Activated CD4-positive, alpha-beta T cell treated with anti-CD3 and anti-CD28 coated beads, Interleukin-2, amount 10 ng/mL, durations not matched to agents 24 days and 14 days (primary cell): Measurements from ENCODE around the gene PER1. TPM values are rescaled to one million over a fixed set of nuclear protein-coding genes. Genes with fewer than 3 reads are reported as not detected.

ENCODE experiments used
- DNase-seq: peaks from one replicate; pipeline ENCODE4 v3.0.0; 2022
- H3K27ac Mint-ChIP-seq: one replicate; pipeline ENCODE4 v1.8.0; 2022; ENCODE audit warnings: mild to moderate bottlenecking, mixed read lengths
- H3K27me3 Mint-ChIP-seq: one replicate; pipeline ENCODE4 v1.8.0; 2022; ENCODE audit warnings: mixed read lengths
- H3K36me3 Mint-ChIP-seq: one replicate; pipeline ENCODE4 v1.8.0; 2022; ENCODE audit warnings: low read depth, mild to moderate bottlenecking, mixed read lengths
- H3K4me1 Mint-ChIP-seq: one replicate; pipeline ENCODE4 v1.8.0; 2021; ENCODE audit warnings: mixed read lengths
- H3K4me3 Mint-ChIP-seq: one replicate; pipeline ENCODE4 v1.8.0; 2022; ENCODE audit warnings: mild to moderate bottlenecking, moderate library complexity, mixed read lengths
- H3K9me3 Mint-ChIP-seq: one replicate; pipeline ENCODE4 v1.8.0; 2021; ENCODE audit warnings: mixed read lengths
- intact Hi-C: fragments of 100-400 bp; cut with micrococcal nuclease; formaldehyde crosslinking; loops from one replicate; pipeline ENCODE4 v1.15.1; 2023
- total RNA-seq: library from RNA; stranded (reverse); gene quantifications from 2 replicates; pipeline ENCODE4 v1.2.3, GENCODE V29; 2022

The PER1 gene
- total RNA-seq, 1 donor from 2014 or later, result 41.7 TPM

GRCh38 chr17:8133399-8133798, 18.8 kb downstream of the PER1 start:
- Mint-ChIP-seq H3K9me3 (no peaks in the 10 kb centered on the region), H3K4me3 (no peak overlapping the region)
- intact Hi-C loops, result no loop called here

GRCh38 chr17:8131844-8132441, 20.3 kb downstream of the PER1 start:
- H3K4me3 Mint-ChIP-seq, result no peak overlapping the region
- no peak for DNase-seq
- intact Hi-C loops, result no loop called here
- no peaks in the 10 kb centered on the region for H3K9me3 Mint-ChIP-seq
- H3K36me3 Mint-ChIP-seq, result no peaks in the 10 kb centered on the region
- peak overlapping the region; percentile 31 for H3K27ac Mint-ChIP-seq
- peaks cover 25% of the 10 kb centered on the region for H3K27me3 Mint-ChIP-seq
- H3K4me1 Mint-ChIP-seq, result peaks cover 9% of the 10 kb centered on the region

More at GRCh38 chr17:8133399-8133798, 18.8 kb downstream of the PER1 start:
- Mint-ChIP-seq H3K27me3 (peaks cover 19% of the 10 kb centered on the region), H3K27ac (no peak overlapping the region), H3K4me1 (peaks cover 5% of the 10 kb centered on the region), H3K36me3 (no peaks in the 10 kb centered on the region)
- DNase-seq, result no peak

GRCh38 chr17:8128125-8128784, 23.9 kb downstream of the PER1 start:
- no peak overlapping the region for H3K27ac Mint-ChIP-seq
- H3K4me1 Mint-ChIP-seq, result peaks cover 37% of the 10 kb centered on the region
- DNase-seq, result no peak
- no peaks in the 10 kb centered on the region for H3K9me3 Mint-ChIP-seq
- peaks cover 41% of the 10 kb centered on the region for H3K27me3 Mint-ChIP-seq
- intact Hi-C loops, result loop anchor here (10.0 kb wide), 1 partner anchor 257 kb away; the partner anchor contains the start of gene RPL26
- no peak overlapping the region for H3K4me3 Mint-ChIP-seq
- peaks cover 4% of the 10 kb centered on the region for H3K36me3 Mint-ChIP-seq

GRCh38 chr17:8126491-8127066, 25.6 kb downstream of the PER1 start:
- Mint-ChIP-seq H3K36me3 (peaks cover 4% of the 10 kb centered on the region), H3K4me3 (peak overlapping the region; percentile 91), H3K9me3 (no peaks in the 10 kb centered on the region), H3K27ac (peak overlapping the region; percentile 94), H3K4me1 (peaks cover 42% of the 10 kb centered on the region), H3K27me3 (peaks cover 47% of the 10 kb centered on the region)
- intact Hi-C loops, result loop anchor here (1.0 to 10.0 kb wide), 2 partner anchors 12 to 258 kb away; partner anchors contain the start of gene RPL26
- peak; percentile 86 for DNase-seq

GRCh38 chr17:8125947-8126490, 26.2 kb downstream of the PER1 start:
- Mint-ChIP-seq H3K27ac (peak overlapping the region; percentile 94), H3K36me3 (peaks cover 4% of the 10 kb centered on the region), H3K4me3 (peak overlapping the region; percentile 91), H3K27me3 (peaks cover 47% of the 10 kb centered on the region), H3K9me3 (no peaks in the 10 kb centered on the region), H3K4me1 (peaks cover 44% of the 10 kb centered on the region)
- intact Hi-C loops, result loop anchor here (10.0 kb wide), 1 partner anchor 259 kb away; the partner anchor contains the start of gene RPL26
- peak; percentile 78 for DNase-seq

- H3K4me1 Mint-ChIP-seq, result peaks cover 50% of the 10 kb centered on the region
- H3K27me3 Mint-ChIP-seq, result peaks cover 50% of the 10 kb centered on the region
- intact Hi-C loops, result loop anchor here (10.0 kb wide), 1 partner anchor 259 kb away; the partner anchor contains the start of gene RPL26
- peak overlapping the region; percentile 94 for H3K27ac Mint-ChIP-seq
- peak; percentile 95 for DNase-seq
- H3K4me3 Mint-ChIP-seq, result peak overlapping the region; percentile 91
- H3K36me3 Mint-ChIP-seq, result peaks cover 6% of the 10 kb centered on the region
- H3K9me3 Mint-ChIP-seq, result no peaks in the 10 kb centered on the region
These were observed 26.9 kb downstream of the PER1 start for GRCh38 chr17:8125154-8125946.

- intact Hi-C loops, result loop anchor here (5.0 to 10.0 kb wide), 3 partner anchors 260 to 437 kb away; partner anchors contain the start of genes RPL26, TP53 and WRAP53
- H3K9me3 Mint-ChIP-seq, result no peaks in the 10 kb centered on the region
- peaks cover 58% of the 10 kb centered on the region for H3K4me1 Mint-ChIP-seq
- peak overlapping the region; percentile 91 for H3K4me3 Mint-ChIP-seq
- peaks cover 45% of the 10 kb centered on the region for H3K27me3 Mint-ChIP-seq
- H3K36me3 Mint-ChIP-seq, result peaks cover 6% of the 10 kb centered on the region
- peak; percentile 76 for DNase-seq
- H3K27ac Mint-ChIP-seq, result peak overlapping the region; percentile 75
These were observed 27.7 kb downstream of the PER1 start for GRCh38 chr17:8124350-8125153.

- H3K36me3 Mint-ChIP-seq, result peaks cover 8% of the 10 kb centered on the region
- H3K27ac Mint-ChIP-seq, result peak within 1 kb of the TSS; percentile 83
- intact Hi-C loops, result loop anchor here (5.0 to 10.0 kb wide), 3 partner anchors 261 to 437 kb away; partner anchors contain the start of genes RPL26, TP53 and WRAP53
- H3K4me3 Mint-ChIP-seq, result peak within 1 kb of the TSS; percentile 91
- DNase-seq, result no peak
- peaks cover 63% of the 10 kb centered on the region for H3K4me1 Mint-ChIP-seq
- no peaks in the 10 kb centered on the region for H3K9me3 Mint-ChIP-seq
- peaks cover 43% of the 10 kb centered on the region for H3K27me3 Mint-ChIP-seq
These were observed 28.4 kb downstream of the PER1 start, which contains the start of gene HES7 for GRCh38 chr17:8123695-8124349. TSS of gene HES7 (minus strand) at chr17:8124106. CDS start at chr17:8124084, 22 bp downstream.

GRCh38 chr17:8122924-8123694, 29.1 kb downstream of the PER1 start:
- Mint-ChIP-seq H3K4me3 (peak overlapping the region; percentile 91), H3K9me3 (no peaks in the 10 kb centered on the region), H3K4me1 (peaks cover 70% of the 10 kb centered on the region), H3K27me3 (peaks cover 48% of the 10 kb centered on the region), H3K36me3 (peaks cover 8% of the 10 kb centered on the region), H3K27ac (peak overlapping the region; percentile 83)
- DNase-seq, result peak; percentile 85
- intact Hi-C loops, result loop anchor here (5.0 to 10.0 kb wide), 3 partner anchors 262 to 436 kb away; partner anchors contain the start of genes RPL26, TP53 and WRAP53

- Mint-ChIP-seq H3K9me3 (no peaks in the 10 kb centered on the region), H3K27me3 (peaks cover 54% of the 10 kb centered on the region), H3K4me3 (peak overlapping the region; percentile 91), H3K36me3 (peaks cover 8% of the 10 kb centered on the region), H3K27ac (peak overlapping the region; percentile 72), H3K4me1 (peaks cover 75% of the 10 kb centered on the region)
- intact Hi-C loops, result loop anchor here (5.0 to 10.0 kb wide), 3 partner anchors 262 to 435 kb away; partner anchors contain the start of genes RPL26, TP53 and WRAP53
- DNase-seq, result no peak
These were observed 29.7 kb downstream of the PER1 start for GRCh38 chr17:8122422-8122923.
